H9 (cell line): ENCODE data around the gene MCF2L2. TPM values are rescaled to one million over a fixed set of nuclear protein-coding genes. Genes with fewer than 3 reads are reported as not detected.

Experiments used
- DNase-seq: peaks from one replicate; pipeline ENCODE4 v3.0.0-alpha.2; 2017
- H2AFZ ChIP-seq: one replicate; pipeline ENCODE4 v1.6.1; 2013; ENCODE audit warnings: mild to moderate bottlenecking, low read length, control low read depth, moderate library complexity
- H2AK5ac ChIP-seq: 2 replicates; pipeline ENCODE4 v1.6.1; 2013; ENCODE audit warnings: low read length, control low read depth, mixed read lengths; ENCODE audit not compliant: insufficient read length
- H2BK120ac ChIP-seq: one replicate; pipeline ENCODE4 v1.6.1; 2013; ENCODE audit warnings: low read depth, mild to moderate bottlenecking, low read length, control low read depth, inconsistent platforms; ENCODE audit not compliant: poor library complexity, severe bottlenecking
- H2BK12ac ChIP-seq: 2 replicates; pipeline ENCODE4 v1.6.1; 2013; ENCODE audit warnings: low read length, control low read depth, mixed read lengths, low read depth; ENCODE audit not compliant: insufficient read length
- H2BK15ac ChIP-seq: 2 replicates; pipeline ENCODE4 v1.6.1; 2013; ENCODE audit warnings: low read depth, low read length, control low read depth
- H2BK20ac ChIP-seq: one replicate; pipeline ENCODE4 v1.6.1; 2013; ENCODE audit warnings: low read depth, mild to moderate bottlenecking, low read length, control low read depth, inconsistent platforms; ENCODE audit not compliant: poor library complexity, severe bottlenecking
- H2BK5ac ChIP-seq: 2 replicates; pipeline ENCODE4 v1.6.1; 2013; ENCODE audit warnings: low read length, control low read depth, mixed read lengths; ENCODE audit not compliant: insufficient read length
- H3K14ac ChIP-seq: 2 replicates; pipeline ENCODE4 v1.6.1; 2013; ENCODE audit warnings: low read length, control low read depth; ENCODE audit not compliant: insufficient read depth
- H3K18ac ChIP-seq: 2 replicates; pipeline ENCODE4 v1.6.1; 2013; ENCODE audit warnings: low read depth, mild to moderate bottlenecking, mixed read lengths, low read length, control low read depth; ENCODE audit not compliant: insufficient read length
- H3K23ac ChIP-seq: 2 replicates; pipeline ENCODE4 v1.6.1; 2013; ENCODE audit warnings: low read length, control low read depth, mixed read lengths, low read depth; ENCODE audit not compliant: insufficient read length
- H3K23me2 ChIP-seq: 2 replicates; pipeline ENCODE4 v1.6.1; 2013; ENCODE audit warnings: low read depth, mild to moderate bottlenecking, mixed read lengths, low read length, control low read depth; ENCODE audit not compliant: insufficient read length, poor library complexity, severe bottlenecking
- H3K27ac ChIP-seq: 2 replicates; pipeline ENCODE4 v1.5.1; 2013; ENCODE audit warnings: low read length, control low read depth, mixed read lengths, low read depth; ENCODE audit not compliant: insufficient read length
- H3K27me3 ChIP-seq: 2 replicates; pipeline ENCODE4 v1.6.1; 2013; ENCODE audit warnings: low read length, control low read depth, inconsistent platforms; ENCODE audit not compliant: insufficient read depth
- H3K4ac ChIP-seq: 2 replicates; pipeline ENCODE4 v1.6.1; 2013; ENCODE audit warnings: low read depth, mild to moderate bottlenecking, control low read depth, inconsistent platforms, low read length, moderate library complexity
- H3K4me1 ChIP-seq: 2 replicates; pipeline ENCODE4 v1.6.1; 2013; ENCODE audit warnings: low read length, control low read depth, inconsistent platforms; ENCODE audit not compliant: insufficient read depth
- H3K4me2 ChIP-seq: 2 replicates; pipeline ENCODE4 v1.6.1; 2013; ENCODE audit warnings: low read length, control low read depth, mixed read lengths; ENCODE audit not compliant: insufficient read length, insufficient read depth
- H3K56ac ChIP-seq: 2 replicates; pipeline ENCODE4 v1.6.1; 2013; ENCODE audit warnings: low read depth, mild to moderate bottlenecking, mixed read lengths, low read length, control low read depth; ENCODE audit not compliant: insufficient read length
- H3K79me1 ChIP-seq: 2 replicates; pipeline ENCODE4 v1.6.1; 2013; ENCODE audit warnings: low read depth, mild to moderate bottlenecking, moderate library complexity, low read length, control low read depth, inconsistent platforms; ENCODE audit not compliant: insufficient read depth, poor library complexity, severe bottlenecking
- H3K79me2 ChIP-seq: 2 replicates; pipeline ENCODE4 v1.6.1; 2013; ENCODE audit warnings: low read length, control low read depth, inconsistent platforms; ENCODE audit not compliant: insufficient read depth
- H3K9ac ChIP-seq: 2 replicates; pipeline ENCODE4 v1.6.1; 2013; ENCODE audit warnings: low read length, control low read depth, mixed read lengths; ENCODE audit not compliant: insufficient read length; ENCODE audit errors: extremely low read depth
- H3K9me3 ChIP-seq: one replicate; pipeline ENCODE4 v1.6.1; 2013; ENCODE audit warnings: low read depth, low read length, inconsistent platforms; ENCODE audit not compliant: control insufficient read depth
- H3T11ph ChIP-seq: one replicate; pipeline ENCODE4 v1.6.1; 2013; ENCODE audit warnings: mild to moderate bottlenecking, low read length, control low read depth, inconsistent platforms
- H4K20me1 ChIP-seq: one replicate; pipeline ENCODE4 v1.6.1; 2013; ENCODE audit not compliant: control insufficient read depth, insufficient read length, insufficient read depth
- H4K5ac ChIP-seq: 2 replicates; pipeline ENCODE4 v1.6.1; 2013; ENCODE audit warnings: low read depth, mild to moderate bottlenecking, mixed read lengths, low read length, control low read depth; ENCODE audit not compliant: insufficient read length
- H4K8ac ChIP-seq: replicated peaks from 2 replicates; pipeline ENCODE4 v1.6.1; 2013; ENCODE audit warnings: low read length, control low read depth, mixed read lengths, low read depth; ENCODE audit not compliant: insufficient read length
- H4K91ac ChIP-seq: 2 replicates; pipeline ENCODE4 v1.6.1; 2013; ENCODE audit warnings: low read depth, mild to moderate bottlenecking, moderate library complexity, mixed read lengths, low read length, control low read depth; ENCODE audit not compliant: insufficient read length
- H3K27ac Mint-ChIP-seq, 3 experiments: 2 replicates in 2 of 3; 3 replicates in 1 of 3; pipeline ENCODE4 v1.8.0; 2020 to 2021; ENCODE audit warnings: mixed read lengths in 3 of 3, mild to moderate bottlenecking in 1 of 3, moderate library complexity in 1 of 3
- H3K27me3 Mint-ChIP-seq: 2 replicates; pipeline ENCODE4 v1.8.0; 2021; ENCODE audit warnings: low read depth, mild to moderate bottlenecking, moderate library complexity, mixed read lengths
- H3K36me3 Mint-ChIP-seq, 3 experiments: 2 replicates in 2 of 3; 3 replicates in 1 of 3; pipeline ENCODE4 v1.8.0; 2020 to 2021; ENCODE audit warnings: low read depth in 3 of 3, mixed read lengths in 3 of 3; ENCODE audit not compliant: insufficient read depth in 1 of 3
- H3K4me1 Mint-ChIP-seq, 2 experiments: 2 replicates each; pipeline ENCODE4 v1.8.0; 2020; ENCODE audit warnings: mixed read lengths in 2 of 2
- H3K4me3 Mint-ChIP-seq, 2 experiments: 2 replicates in 1 of 2; 3 replicates in 1 of 2; pipeline ENCODE4 v1.8.0; 2020 to 2021; ENCODE audit warnings: mild to moderate bottlenecking in 2 of 2, mixed read lengths in 2 of 2, moderate library complexity in 1 of 2
- H3K9me3 Mint-ChIP-seq, 2 experiments: 2 replicates in 1 of 2; 3 replicates in 1 of 2; pipeline ENCODE4 v1.8.0; 2020; ENCODE audit warnings: mild to moderate bottlenecking in 2 of 2, mixed read lengths in 2 of 2, moderate library complexity in 1 of 2
- CTCF ChIP-seq: fragments of 200-600 bp; sonication (generic); conservative IDR thresholded peaks from 3 replicates; pipeline ENCODE4 v1.8.0; 2021; ENCODE audit warnings: antibody characterized with exemption, mild to moderate bottlenecking
- WGBS: extraction: QIAGEN DNeasy Blood & Tissue Kit; methylation state at CpG from one replicate; pipeline ENCODE4 v1.1.7; 2013; ENCODE audit warnings: missing lambda C conversion rate, low lambda C conversion rate, mixed read lengths; ENCODE audit not compliant: insufficient read length; ENCODE audit errors: extremely low coverage; 5-methylcytosine and 5-hydroxymethylcytosine counted together
- total RNA-seq: library from RNA; stranded (reverse); gene quantifications from 2 replicates; pipeline ENCODE4 v1.2.1, GENCODE V29; 2021

The MCF2L2 gene
- total RNA-seq, 1 experiment from 2014 or later: 6.4 TPM

- no peak overlapping the region for H4K91ac ChIP-seq
- H4K8ac ChIP-seq: no peak overlapping the region
- H2BK15ac ChIP-seq: no peak overlapping the region
- Mint-ChIP-seq H3K4me1 (peaks cover 14 to 15% of the 10 kb centered on the region in 2 experiments), H3K27me3 (no peaks in the 10 kb centered on the region), H3K36me3 (peaks cover 0 to 25% (median 24%) of the 10 kb centered on the region in 3 experiments; a peak in 6 of 7 replicates), H3K9me3 (no peaks in the 10 kb centered on the region), H3K4me3 (no peak overlapping the region), H3K27ac (no peak overlapping the region)
- no peak overlapping the region for H2AK5ac ChIP-seq
- H3K9ac ChIP-seq: no peak overlapping the region
- no peak overlapping the region for H2BK5ac ChIP-seq
- no peak overlapping the region for H3T11ph ChIP-seq
- H3K79me2 ChIP-seq: no peaks in the 10 kb centered on the region
- H4K5ac ChIP-seq: no peak overlapping the region
- H2BK20ac ChIP-seq: no peak overlapping the region
- no peak overlapping the region for H3K27ac ChIP-seq
- H4K20me1 ChIP-seq: no peaks in the 10 kb centered on the region
- H3K79me1 ChIP-seq: no peaks in the 10 kb centered on the region
- no peak overlapping the region for H3K56ac ChIP-seq
- H3K4me2 ChIP-seq: no peak overlapping the region
- H2BK120ac ChIP-seq: no peak overlapping the region
- no peak overlapping the region for H3K18ac ChIP-seq
- no peaks in the 10 kb centered on the region for H3K9me3 ChIP-seq
- H2AFZ ChIP-seq: no peak overlapping the region
- no peak overlapping the region for H3K14ac ChIP-seq
- no peak overlapping the region for H3K23ac ChIP-seq
- no peaks in the 10 kb centered on the region for H3K27me3 ChIP-seq
- peaks cover 3% of the 10 kb centered on the region for H3K4me1 ChIP-seq
- H3K23me2 ChIP-seq: no peaks in the 10 kb centered on the region
- no peak overlapping the region for H3K4ac ChIP-seq
- DNase-seq: no peak
- TF ChIP-seq CTCF: no peak
- no CpG with 5 or more reads among the region's 2 CpGs for WGBS
- no peak overlapping the region for H2BK12ac ChIP-seq
Observed at GRCh38 chr3:183293966-183294365, 134.5 kb downstream of the MCF2L2 start.
